DMS 273 (cell line): ENCODE data around the gene INPP5A.

Source experiments
- DNase-seq: peaks from one replicate; lab custom pipeline; 2025; ENCODE audit not compliant: unreplicated experiment; lab: John Stamatoyannopoulos, UW

Gene INPP5A

GRCh38 chr10:132577350-132578003 lies 39.9 kb downstream of the INPP5A start:
- DNase-seq, result no peak

- DNase-seq, result no peak
Measured at GRCh38 chr10:132578287-132578951, 40.8 kb downstream of the INPP5A start.

- DNase-seq, result no peak
Measured at GRCh38 chr10:132579027-132579859, 41.7 kb downstream of the INPP5A start.

- no peak for DNase-seq
Measured at GRCh38 chr10:132580143-132580542, 42.6 kb downstream of the INPP5A start.

GRCh38 chr10:132580617-132581016 lies 43.0 kb downstream of the INPP5A start:
- no peak for DNase-seq

GRCh38 chr10:132582137-132582536 lies 44.5 kb downstream of the INPP5A start:
- DNase-seq, result no peak

- no peak for DNase-seq
Measured at GRCh38 chr10:132582771-132583170, 45.2 kb downstream of the INPP5A start.

GRCh38 chr10:132583456-132583855 lies 45.9 kb downstream of the INPP5A start:
- DNase-seq, result no peak

- no peak for DNase-seq
Measured at GRCh38 chr10:132584081-132584480, 46.5 kb downstream of the INPP5A start.

- no peak for DNase-seq
Measured at GRCh38 chr10:132585732-132586722, 48.4 kb downstream of the INPP5A start.

GRCh38 chr10:132586739-132587138 lies 49.2 kb downstream of the INPP5A start:
- no peak for DNase-seq

GRCh38 chr10:132587175-132587574 lies 49.6 kb downstream of the INPP5A start:
- DNase-seq, result no peak

- DNase-seq, result no peak
Measured at GRCh38 chr10:132588301-132589013, 50.9 kb downstream of the INPP5A start.

GRCh38 chr10:132589015-132589414 lies 51.4 kb downstream of the INPP5A start:
- no peak for DNase-seq

- DNase-seq, result no peak
Measured at GRCh38 chr10:132589681-132590080, 52.1 kb downstream of the INPP5A start.

GRCh38 chr10:132590094-132590751 lies 52.6 kb downstream of the INPP5A start:
- DNase-seq, result no peak

GRCh38 chr10:132590752-132591121 lies 53.1 kb downstream of the INPP5A start:
- no peak for DNase-seq

- no peak for DNase-seq
Measured at GRCh38 chr10:132591166-132591971, 53.8 kb downstream of the INPP5A start.
